ACC112 (cell line): ENCODE measurements around the gene CBFA2T2.

Experiments used
- H2AFZ ChIP-seq: fragments of 200-600 bp; sonication (generic); one replicate; pipeline ENCODE4 v1.6.0; 2017; ENCODE audit warnings: antibody characterized with exemption, low read length; ENCODE audit not compliant: unreplicated experiment
- H3K27ac ChIP-seq: fragments of 200-600 bp; sonication (generic); 2 replicates; pipeline ENCODE4 v1.5.1; 2014; ENCODE audit warnings: low read depth, mild to moderate bottlenecking, antibody characterized with exemption, low read length, moderate library complexity
- H3K27me3 ChIP-seq: fragments of 200-600 bp; sonication (generic); 2 replicates; pipeline ENCODE4 v1.6.1; 2014; ENCODE audit warnings: mild to moderate bottlenecking, antibody characterized with exemption, low read length, moderate library complexity, mixed read lengths; ENCODE audit not compliant: insufficient read depth
- H3K36me3 ChIP-seq: fragments of 200-600 bp; sonication (generic); 2 replicates; pipeline ENCODE4 v1.6.1; 2016; ENCODE audit warnings: mild to moderate bottlenecking, antibody characterized with exemption, low read length, moderate library complexity, mixed read lengths; ENCODE audit not compliant: insufficient read depth
- H3K4me1 ChIP-seq: fragments of 200-600 bp; sonication (generic); one replicate; pipeline ENCODE4 v1.6.1; 2016; ENCODE audit warnings: low read length, mixed read lengths; ENCODE audit not compliant: insufficient read depth, unreplicated experiment, control insufficient read depth
- H3K4me3 ChIP-seq: fragments of 200-600 bp; sonication (generic); 2 replicates; pipeline ENCODE4 v1.5.1; 2014; ENCODE audit warnings: mild to moderate bottlenecking, low read depth, low read length
- H3K79me2 ChIP-seq: fragments of 200-600 bp; sonication (generic); one replicate; pipeline ENCODE4 v1.6.0; 2016; ENCODE audit warnings: low read length; ENCODE audit not compliant: control insufficient read depth, unreplicated experiment, insufficient read depth

The CBFA2T2 gene

DNA sequence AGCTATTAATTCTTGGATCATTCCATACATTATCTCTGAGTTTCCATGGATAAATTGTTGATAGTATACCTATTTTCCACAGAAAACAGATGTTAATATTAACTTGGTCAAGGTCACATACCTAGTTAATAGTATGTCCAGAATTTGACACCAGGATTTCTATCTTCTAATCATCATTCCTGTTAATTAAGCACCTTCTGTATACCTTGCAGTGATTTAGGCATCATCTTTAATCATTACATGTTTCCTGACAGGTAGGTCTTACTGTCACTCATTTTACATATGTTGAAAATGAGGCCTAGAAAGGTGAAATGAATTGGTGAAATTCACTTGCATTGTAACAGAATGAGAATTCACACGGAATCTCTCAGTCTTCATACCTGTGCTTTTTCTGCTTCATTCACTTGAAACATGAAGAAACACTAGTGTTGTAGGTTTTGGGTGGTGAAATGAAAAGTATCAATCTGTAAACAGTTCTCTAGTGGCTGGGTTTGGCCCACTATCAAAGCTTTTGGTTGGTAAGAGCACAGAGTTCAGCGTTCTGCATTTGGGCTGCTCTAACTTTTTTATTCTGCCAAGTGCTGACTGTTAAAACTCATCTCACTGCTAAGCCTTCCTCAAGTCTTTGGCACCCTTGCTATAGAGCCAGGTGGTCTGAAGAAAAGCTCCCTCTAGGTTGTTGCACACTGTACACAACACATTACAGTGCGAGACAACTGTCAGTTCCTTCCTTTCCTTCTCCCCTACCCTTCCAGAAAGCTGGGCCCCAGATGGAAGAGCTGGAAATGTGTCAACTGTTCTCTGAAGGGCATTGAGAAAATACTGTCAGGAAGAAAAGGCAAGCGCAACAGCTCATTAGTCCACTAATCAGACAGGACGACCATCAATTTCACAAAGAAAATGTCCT, 114.4 kb downstream of the CBFA2T2 start:
- Histone ChIP-seq H3K27ac (no peak overlapping the region), H3K79me2 (no peaks in the 10 kb centered on the region)

DNA sequence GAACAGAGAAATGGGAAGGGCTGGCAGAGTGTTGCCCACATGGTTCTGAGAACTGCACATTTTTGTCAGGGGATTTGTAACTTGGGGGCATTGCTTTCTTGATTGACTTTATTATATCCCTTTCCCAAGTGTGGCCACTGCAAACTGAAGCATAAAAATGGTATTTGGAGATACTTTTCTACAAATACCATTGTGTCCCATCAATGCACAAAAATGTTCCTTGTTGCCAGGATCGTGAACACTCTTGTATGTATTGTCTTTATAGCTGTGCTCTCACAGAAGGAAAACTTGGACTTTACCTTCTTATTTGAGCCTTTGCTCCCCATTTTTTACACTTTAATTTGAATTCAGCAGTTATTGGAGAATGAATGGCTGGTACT, 115.1 kb downstream of the CBFA2T2 start:
- H3K36me3 ChIP-seq, result no peaks in the 10 kb centered on the region
- H3K79me2 ChIP-seq, result no peaks in the 10 kb centered on the region
- no peak overlapping the region for H2AFZ ChIP-seq
- no peaks in the 10 kb centered on the region for H3K4me1 ChIP-seq
- no peaks in the 10 kb centered on the region for H3K27me3 ChIP-seq
- no peak overlapping the region for H3K4me3 ChIP-seq
- H3K27ac ChIP-seq, result no peak overlapping the region

More for the DNA sequence above, 114.4 kb downstream of the CBFA2T2 start:
- Histone ChIP-seq H2AFZ (no peak overlapping the region), H3K36me3 (no peaks in the 10 kb centered on the region), H3K4me1 (no peaks in the 10 kb centered on the region), H3K27me3 (no peaks in the 10 kb centered on the region), H3K4me3 (no peak overlapping the region)

DNA sequence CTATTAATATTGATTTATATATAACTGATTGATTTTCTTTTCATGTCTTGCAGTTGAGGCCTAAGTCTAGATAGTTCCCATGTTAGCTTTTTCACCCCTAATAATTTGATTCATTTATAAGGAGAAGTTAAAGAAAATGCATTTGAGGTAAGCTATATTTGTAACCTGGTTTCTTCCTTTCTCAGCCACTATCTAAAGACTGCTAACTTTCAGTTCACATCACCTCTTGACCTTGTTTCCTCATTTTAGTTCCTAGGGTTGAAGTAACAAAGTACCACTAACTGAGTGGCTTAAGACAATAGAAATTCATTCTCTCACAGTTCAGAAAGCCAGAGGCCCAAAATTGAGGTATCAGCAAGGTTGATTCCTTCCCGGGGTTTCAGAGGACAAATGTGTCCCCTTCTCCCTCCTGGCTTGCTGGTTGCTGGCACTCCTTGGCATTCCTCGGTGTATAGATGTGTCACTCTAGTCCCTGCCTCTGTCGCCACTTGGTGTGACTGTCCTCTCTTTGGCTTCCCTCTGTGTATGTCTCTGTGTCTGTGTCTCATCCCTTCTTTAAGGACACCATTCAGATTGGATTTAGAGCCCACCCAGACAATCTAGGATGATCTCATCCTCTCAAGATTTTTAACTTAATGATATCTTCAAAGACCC, 116.3 kb downstream of the CBFA2T2 start:
- H3K27ac ChIP-seq, result no peak overlapping the region
- no peaks in the 10 kb centered on the region for H3K27me3 ChIP-seq
- H3K79me2 ChIP-seq, result no peaks in the 10 kb centered on the region
- no peaks in the 10 kb centered on the region for H3K4me1 ChIP-seq
- H2AFZ ChIP-seq, result no peak overlapping the region
- H3K4me3 ChIP-seq, result no peak overlapping the region
- no peaks in the 10 kb centered on the region for H3K36me3 ChIP-seq

DNA sequence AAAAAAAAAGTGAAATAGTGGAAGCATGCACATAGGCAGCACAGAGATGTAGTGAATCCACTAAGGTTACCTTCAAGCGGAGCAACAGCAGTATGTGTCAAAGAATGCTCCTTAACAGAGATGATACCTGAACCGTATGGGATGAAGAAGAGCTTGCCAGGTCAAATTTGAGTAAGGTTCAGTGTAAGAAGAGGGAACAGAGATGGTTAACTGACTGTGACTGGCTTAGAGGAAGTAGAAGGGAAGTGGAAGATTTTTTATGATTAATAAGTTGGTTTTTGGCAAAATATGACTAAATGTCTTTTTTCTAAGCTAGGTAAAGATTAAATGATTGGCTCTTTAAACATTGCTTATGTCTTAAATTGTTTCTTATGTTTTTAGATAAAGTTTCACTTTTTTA, 119.6 kb downstream of the CBFA2T2 start:
- no peaks in the 10 kb centered on the region for H3K4me1 ChIP-seq
- H3K36me3 ChIP-seq, result no peaks in the 10 kb centered on the region
- H3K4me3 ChIP-seq, result no peak overlapping the region
- no peak overlapping the region for H3K27ac ChIP-seq
- H2AFZ ChIP-seq, result no peak overlapping the region
- H3K79me2 ChIP-seq, result no peaks in the 10 kb centered on the region
- no peaks in the 10 kb centered on the region for H3K27me3 ChIP-seq

DNA sequence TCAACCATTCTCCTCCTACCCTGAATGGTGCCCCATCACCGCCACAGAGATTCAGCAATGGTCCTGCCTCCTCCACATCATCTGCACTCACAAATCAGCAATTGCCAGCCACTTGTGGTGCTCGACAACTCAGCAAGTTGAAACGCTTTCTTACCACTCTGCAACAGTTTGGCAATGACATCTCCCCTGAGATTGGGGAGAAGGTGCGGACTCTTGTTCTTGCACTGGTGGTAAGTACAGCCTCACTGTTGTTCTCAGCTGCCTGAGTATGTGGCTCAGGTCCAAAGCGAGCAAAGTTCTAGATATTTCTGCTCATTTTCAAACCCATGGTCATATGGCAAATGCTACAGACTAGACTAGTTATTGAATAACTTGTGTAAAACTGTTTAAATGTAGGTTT, 121.2 kb downstream of the CBFA2T2 start:
- H3K79me2 ChIP-seq, result no peaks in the 10 kb centered on the region

DNA sequence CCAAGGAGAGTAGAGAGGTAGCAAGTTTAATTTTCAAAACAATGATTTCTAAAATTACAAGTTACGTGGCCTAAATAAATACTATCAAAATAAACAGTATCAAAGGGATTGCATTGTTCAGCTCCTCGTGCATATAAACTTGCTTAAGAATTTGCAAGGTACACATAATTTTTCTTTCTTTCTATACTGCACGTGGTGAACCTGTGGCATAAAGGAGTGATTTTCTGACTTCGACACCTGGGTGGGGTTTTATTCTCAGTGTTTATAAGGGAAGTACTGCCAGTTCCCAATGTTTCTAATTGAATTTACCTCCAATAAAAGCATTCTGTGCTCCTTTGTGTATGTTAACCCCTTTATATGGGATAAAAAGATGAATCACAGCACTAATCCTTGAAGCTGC, 122.1 kb downstream of the CBFA2T2 start:
- no peaks in the 10 kb centered on the region for H3K36me3 ChIP-seq
- H2AFZ ChIP-seq, result no peak overlapping the region
- H3K79me2 ChIP-seq, result no peaks in the 10 kb centered on the region
- H3K4me1 ChIP-seq, result no peaks in the 10 kb centered on the region
- H3K4me3 ChIP-seq, result no peak overlapping the region
- H3K27me3 ChIP-seq, result no peaks in the 10 kb centered on the region
- no peak overlapping the region for H3K27ac ChIP-seq

More for the DNA sequence above, 121.2 kb downstream of the CBFA2T2 start:
- H3K4me3 ChIP-seq, result no peak overlapping the region
- H3K36me3 ChIP-seq, result no peaks in the 10 kb centered on the region
- no peak overlapping the region for H3K27ac ChIP-seq
- H2AFZ ChIP-seq, result no peak overlapping the region
- H3K27me3 ChIP-seq, result no peaks in the 10 kb centered on the region
- H3K4me1 ChIP-seq, result no peaks in the 10 kb centered on the region

DNA sequence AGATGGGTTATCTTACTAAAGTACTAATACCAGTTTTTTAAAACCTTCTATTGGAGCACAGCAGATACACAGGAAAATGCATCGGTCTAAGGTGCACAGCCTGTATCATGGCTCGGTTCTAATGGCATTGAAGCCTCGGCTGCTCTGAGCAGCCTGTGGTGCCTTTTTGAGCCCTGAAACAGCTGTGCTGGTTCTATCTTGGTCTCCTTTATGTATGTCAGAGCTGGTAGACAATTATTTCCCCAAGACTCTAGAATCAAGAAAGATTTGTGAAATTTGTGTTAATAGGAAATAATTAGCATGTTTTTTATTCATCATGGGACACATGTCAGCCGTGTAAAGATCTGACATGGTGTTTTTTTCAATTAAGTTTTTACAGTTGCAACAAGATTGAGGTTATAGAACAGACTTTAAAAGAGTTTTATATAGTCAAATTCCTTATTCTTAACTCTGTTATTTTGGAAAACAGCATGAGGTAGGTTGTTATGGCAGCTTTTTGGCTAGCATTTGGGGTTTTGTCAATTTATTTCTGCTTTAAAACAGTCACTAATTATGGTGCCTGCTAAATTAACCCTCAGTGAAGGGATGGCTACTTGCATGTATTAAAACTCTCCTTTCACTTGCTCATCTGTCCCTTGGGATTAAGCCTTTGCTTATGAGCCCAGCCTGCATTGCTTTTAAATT, 132.0 kb downstream of the CBFA2T2 start:
- H3K4me1 ChIP-seq, result no peaks in the 10 kb centered on the region
- no peaks in the 10 kb centered on the region for H3K79me2 ChIP-seq
- H2AFZ ChIP-seq, result no peak overlapping the region
- no peak overlapping the region for H3K4me3 ChIP-seq
- no peaks in the 10 kb centered on the region for H3K36me3 ChIP-seq
- no peak overlapping the region for H3K27ac ChIP-seq
- H3K27me3 ChIP-seq, result no peaks in the 10 kb centered on the region

DNA sequence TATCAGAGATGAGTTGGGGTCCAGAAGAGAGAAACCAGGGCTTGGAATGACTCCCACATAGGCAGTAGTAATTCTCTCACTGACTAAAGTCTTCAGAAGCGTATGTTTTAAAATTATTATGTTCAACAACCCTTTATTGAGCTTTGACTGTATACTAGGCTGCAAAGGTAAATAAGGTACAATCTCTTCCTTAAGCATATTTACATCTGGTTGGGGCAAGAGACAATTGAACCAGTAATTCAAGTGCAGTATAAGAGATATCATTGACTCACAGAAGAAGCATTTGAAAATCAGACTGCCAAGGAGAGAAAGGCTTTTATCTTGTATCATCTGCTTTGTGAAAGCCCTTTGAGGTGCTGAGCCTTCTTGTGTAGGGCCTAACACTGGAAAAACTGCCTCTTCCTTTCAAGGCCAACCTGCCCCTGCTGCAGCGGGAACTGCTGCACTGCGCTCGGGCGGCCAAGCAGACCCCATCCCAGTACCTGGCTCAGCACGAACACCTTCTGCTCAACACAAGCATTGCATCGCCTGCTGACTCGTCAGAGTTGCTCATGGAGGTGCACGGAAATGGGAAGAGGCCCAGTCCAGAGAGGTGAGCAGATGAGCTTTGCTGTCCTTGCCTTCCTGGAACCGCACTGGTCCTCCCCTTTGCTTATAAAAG, 132.9 kb downstream of the CBFA2T2 start:
- peaks cover 5% of the 10 kb centered on the region; the same call in 1 of the 2 replicates for H3K36me3 ChIP-seq
- H3K79me2 ChIP-seq, result no peaks in the 10 kb centered on the region
- no peak overlapping the region for H2AFZ ChIP-seq
- H3K4me1 ChIP-seq, result no peaks in the 10 kb centered on the region
- H3K27ac ChIP-seq, result no peak overlapping the region
- no peaks in the 10 kb centered on the region for H3K27me3 ChIP-seq
- H3K4me3 ChIP-seq, result no peak overlapping the region

DNA sequence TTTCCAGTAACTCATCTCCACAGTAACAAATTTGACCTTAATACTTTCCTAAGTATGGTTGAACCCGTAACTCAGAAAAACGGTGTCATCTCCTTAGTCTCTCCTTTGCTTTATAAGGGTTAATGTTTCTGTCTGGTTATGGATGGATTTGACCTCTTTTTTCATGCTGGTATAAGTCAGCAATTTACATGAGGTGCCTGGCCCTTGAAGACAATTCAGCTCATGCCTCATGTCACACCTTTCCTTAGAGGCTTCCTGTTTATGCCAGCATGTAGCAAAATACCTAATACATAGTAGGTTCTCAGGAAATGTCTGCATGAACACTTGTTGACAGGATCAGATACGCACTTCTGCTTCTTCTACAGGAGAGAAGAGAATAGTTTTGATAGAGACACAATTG, 134.5 kb downstream of the CBFA2T2 start:
- Histone ChIP-seq H3K4me1 (no peaks in the 10 kb centered on the region), H3K79me2 (no peaks in the 10 kb centered on the region), H3K36me3 (peaks cover 7% of the 10 kb centered on the region; the same call in 1 of the 2 replicates), H3K4me3 (no peak overlapping the region), H3K27ac (no peak overlapping the region), H3K27me3 (no peaks in the 10 kb centered on the region), H2AFZ (no peak overlapping the region)

DNA sequence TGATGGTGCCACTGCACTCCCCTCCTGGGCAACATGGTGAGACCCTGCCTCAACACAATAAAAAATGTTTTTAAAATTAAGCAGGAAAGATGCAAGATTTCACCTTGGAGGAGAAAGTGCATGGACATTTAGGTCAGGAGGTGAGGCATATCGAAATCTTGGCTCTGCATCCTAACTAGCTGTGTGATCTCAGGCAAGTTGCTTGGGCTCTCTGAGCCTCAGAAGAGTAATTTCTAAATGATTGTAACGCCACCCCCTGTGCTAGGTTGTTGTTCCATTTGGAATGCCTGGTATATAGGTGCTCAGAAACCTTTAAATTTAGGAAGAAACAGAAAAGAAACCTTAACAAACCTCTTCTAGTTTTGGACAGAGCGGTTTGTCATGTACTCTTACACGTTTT, 136.3 kb downstream of the CBFA2T2 start:
- Histone ChIP-seq H3K4me3 (no peak overlapping the region), H3K27ac (no peak overlapping the region), H3K27me3 (no peaks in the 10 kb centered on the region), H3K36me3 (peaks cover 7% of the 10 kb centered on the region; the same call in 1 of the 2 replicates), H2AFZ (no peak overlapping the region), H3K4me1 (no peaks in the 10 kb centered on the region), H3K79me2 (no peaks in the 10 kb centered on the region)
